Activated CD4-positive, alpha-beta T cell treated with anti-CD3 and anti-CD28 coated beads for 4 hours (primary cell): Measurements from ENCODE around the gene SCYL2.
"Not testable (repeated sequence)": the region's sequence is repeated elsewhere in the genome, so short reads cannot be mapped to it uniquely, and the experiment has no call there.

ENCODE experiments used
- DNase-seq, 2 donors: peaks; one replicate each; pipeline ENCODE4 v3.0.0-alpha.2; 2020

The SCYL2 gene

DNA sequence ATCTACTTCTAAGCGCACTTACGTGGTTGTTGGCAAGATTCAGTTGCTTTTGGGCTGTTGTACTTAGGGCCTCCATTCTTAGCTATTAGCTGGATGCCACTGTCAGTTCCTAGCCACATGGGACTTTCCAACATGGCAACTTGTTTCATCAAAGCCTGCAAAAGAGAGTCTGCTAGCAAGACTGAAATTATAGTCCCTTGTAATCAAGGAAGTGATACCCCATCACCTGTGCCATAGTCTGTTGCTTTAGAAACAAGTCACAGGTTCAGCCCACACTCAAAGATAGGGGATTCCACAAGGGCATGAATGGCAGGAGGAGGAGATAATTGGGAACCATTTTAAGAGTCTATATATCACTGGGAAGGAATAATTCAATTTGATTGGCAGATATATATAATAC lies 62.8 kb downstream of the SCYL2 start:
- no peak for DNase-seq

DNA sequence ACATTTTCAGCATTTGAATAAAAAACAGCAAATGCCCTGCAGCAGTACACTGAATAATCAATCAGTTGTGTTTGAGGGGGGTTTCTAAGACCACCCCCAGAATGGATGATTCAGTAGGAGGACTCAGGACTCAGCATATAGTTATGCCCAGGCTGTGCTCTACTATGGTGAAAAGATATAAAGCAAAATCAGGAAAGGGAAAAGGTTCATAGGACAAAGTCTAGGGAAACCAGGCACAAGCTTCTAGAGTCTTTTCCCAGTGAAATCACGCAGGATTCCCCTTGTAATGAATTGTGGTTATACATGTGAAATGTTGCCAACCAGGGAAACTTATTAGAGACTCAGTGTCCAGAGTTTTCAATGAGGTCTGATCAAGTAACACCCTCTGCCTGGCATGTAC lies 64.9 kb downstream of the SCYL2 start:
- no peak for DNase-seq

DNA sequence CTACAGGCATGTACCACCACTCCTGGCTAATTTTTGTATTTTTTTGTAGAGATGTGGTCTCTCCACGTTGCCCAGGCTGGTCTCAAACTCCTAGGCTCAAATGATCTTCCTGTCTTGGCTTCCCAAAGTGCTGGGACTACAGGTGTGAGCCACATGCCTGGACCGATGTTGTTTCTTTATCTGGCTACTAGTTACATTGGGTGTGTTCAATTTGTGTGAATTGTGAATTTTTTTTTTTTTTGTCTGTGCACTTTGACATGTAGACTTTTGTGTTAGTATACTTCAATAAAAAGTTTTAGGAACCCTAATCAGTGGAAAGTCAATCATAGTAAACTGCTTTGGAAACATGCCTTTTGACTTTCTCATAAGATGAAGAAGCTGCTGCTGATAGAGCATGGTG lies 65.9 kb downstream of the SCYL2 start:
- DNase-seq, result no peak

DNA sequence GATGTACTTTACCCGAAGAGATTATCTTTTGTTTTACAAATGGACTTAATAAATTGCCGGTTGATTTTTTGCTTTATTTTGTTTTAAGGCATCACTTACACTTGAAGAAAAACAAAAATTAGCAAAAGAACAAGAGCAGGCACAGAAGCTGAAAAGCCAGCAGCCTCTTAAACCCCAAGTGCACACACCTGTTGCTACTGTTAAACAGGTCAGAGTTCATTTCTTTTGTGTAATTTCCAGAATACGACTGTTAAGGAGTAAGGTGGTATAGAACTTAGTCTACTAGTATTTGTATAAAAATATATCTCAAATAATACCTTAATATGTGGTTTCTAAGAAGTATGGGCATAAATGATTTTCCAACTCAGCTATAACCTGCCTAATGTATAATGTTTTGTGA lies 70.3 kb downstream of the SCYL2 start:
- no peak for DNase-seq

DNA sequence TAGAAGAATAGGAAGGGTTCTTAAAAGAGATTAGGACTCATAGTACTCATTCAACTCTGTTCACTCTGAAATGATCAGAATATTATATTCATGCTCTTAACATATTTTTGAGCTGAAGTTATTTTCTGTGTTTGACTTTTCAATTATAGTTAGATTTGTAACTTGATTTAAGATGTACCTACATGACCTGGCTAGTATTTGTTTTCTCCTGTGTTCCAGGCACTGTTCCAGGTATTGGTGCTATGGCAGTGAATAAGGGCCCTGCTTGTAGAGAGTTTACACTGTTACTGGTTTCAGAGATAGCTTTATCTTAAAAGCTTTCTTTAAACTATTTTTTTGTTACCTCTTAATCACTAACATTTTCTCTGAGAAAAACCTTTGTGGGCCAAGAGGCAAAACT lies 70.8 kb downstream of the SCYL2 start:
- DNase-seq, result no peak

DNA sequence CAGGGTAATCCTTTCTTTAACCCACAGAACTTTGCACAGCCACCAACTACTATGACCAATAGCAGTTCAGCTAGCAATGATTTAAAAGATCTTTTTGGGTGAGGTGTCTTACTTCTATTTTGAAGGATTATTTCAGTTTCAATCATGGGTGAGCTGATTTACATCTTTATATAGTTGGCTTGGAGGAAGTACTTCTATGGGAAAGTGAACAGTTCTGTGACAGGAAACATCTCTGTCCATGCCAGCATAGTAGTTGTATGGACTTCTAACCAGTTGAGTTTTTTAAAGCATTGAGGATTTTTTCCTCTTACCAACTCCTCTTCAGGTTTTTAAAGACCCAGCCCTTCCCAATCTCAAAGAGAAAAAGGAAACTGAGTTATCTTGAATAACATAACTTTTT lies 72.1 kb downstream of the SCYL2 start:
- no peak for DNase-seq

- DNase-seq, result not testable (repeated sequence)
Measured at GRCh38 chr12:100342897-100343296, 75.9 kb downstream of the SCYL2 start.

DNA sequence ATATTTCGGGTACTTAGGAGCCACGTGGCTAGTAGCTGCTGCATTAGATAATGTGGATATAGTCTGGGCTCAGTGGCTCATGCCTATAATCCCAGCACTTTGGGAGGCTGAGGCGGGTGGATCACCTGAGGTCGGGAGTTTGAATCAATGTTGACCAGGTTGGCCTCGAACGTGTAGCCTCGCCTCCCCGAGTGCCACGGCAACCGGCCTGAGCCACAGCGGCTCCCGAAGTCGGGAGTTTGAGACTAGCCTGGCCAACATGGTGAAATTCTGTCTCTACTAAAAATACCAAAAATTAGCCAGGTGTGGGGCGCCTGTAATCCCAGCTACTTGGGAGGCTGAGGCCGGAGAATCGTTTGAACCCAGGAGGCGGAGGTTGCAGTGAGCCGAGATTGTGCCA lies 77.4 kb downstream of the SCYL2 start:
- not testable (repeated sequence) for DNase-seq

- DNase-seq, result no peak
Measured at GRCh38 chr12:100345020-100345767, 78.2 kb downstream of the SCYL2 start.

DNA sequence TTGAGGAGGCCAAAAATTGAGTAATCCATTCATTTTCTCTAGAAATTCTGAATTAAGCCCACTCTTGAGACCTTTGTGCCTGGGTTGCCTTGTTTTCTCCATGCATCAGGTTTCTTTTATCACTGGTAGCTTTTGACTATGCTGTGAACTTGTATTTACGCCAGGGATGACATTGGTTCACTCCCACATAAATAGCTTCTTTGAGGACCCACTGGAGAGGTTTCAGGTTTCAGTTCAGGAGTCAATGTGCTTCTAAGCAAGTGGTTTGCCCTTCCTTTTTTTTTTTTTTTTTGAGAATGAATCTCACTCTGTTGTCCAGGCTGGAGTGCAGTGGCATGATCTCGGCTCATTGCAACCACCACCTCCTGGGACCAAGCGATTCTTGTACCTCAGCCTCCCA lies 79.7 kb downstream of the SCYL2 start:
- no peak for DNase-seq

GRCh38 chr12:100348657-100349454 lies 81.9 kb downstream of the SCYL2 start:
- no peak for DNase-seq

DNA sequence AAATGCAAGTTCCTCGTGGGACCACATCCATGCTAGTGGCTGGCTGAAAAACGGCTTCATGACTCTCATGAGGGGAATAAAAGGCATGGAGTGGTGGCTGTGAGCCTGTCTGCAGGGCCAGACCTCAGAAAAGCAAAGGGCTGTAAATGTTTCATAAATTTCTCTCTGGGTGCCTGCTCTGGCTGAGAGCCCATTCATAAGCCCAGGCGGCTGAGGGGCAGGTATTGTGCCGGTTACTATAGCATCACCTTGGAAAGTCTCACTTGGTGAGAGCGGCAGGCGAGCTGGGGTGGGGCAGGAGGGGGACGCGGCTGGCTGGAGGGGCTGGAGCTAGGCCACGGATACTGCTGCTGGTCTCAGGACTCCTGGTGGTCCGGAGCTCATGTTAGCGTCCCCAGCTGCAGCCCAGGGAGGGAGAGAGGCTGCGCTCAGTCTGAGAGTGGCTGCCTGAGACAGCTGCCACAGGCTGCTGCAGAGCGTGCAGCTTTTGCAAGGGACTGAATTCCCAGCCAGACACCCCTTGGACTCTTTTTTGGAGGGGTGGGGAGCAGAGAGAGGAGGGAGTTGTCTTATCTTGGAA lies 89.8 kb downstream of the SCYL2 start, which contains the start of gene SLC17A8:
SLC17A8 (plus strand) TSS at position 431 of the 580 bp plus-strand sequence. CDS start 318 bp downstream, outside the sequence.
- no peak for DNase-seq

DNA sequence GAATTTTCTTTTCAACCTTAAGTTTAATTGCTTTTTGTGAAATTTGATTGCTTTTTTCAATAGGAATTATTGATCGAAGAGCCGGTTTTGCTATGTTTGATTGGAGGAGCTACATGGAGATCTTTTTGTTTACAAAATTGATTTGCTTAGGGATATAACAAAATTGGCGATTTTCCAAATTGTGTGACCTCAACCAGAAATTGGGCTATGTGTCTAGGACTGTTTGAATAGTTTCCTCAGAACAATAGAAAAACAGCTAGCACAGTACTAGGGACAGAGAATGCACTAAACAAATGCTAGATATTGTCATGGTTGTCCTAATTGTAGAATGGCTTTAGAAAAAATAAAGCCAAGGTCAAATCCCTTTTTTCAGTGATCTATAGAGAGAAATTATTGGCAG lies 92.3 kb downstream of the SCYL2 start:
- DNase-seq, result no peak

DNA sequence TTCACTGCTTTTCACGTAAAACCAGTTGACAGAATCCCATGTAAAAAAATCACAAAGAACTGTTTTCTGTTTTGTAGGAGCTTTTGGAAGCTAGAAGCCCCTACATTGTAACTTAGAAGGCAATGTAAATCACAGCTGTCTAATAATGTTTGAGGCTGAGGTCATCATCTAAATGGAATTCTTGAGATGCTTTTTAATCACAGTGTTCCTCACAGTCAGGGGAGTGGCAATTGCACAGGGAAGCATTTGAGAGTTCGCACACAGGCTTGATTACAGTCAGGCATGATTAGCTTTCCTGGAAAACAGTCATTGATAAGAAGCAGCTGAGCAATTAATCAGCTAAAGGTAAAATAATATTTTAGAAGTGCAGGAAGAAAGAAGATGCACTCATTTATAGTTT lies 92.8 kb downstream of the SCYL2 start:
- no peak for DNase-seq

GRCh38 chr12:100360450-100360849 lies 93.5 kb downstream of the SCYL2 start:
- no peak for DNase-seq

DNA sequence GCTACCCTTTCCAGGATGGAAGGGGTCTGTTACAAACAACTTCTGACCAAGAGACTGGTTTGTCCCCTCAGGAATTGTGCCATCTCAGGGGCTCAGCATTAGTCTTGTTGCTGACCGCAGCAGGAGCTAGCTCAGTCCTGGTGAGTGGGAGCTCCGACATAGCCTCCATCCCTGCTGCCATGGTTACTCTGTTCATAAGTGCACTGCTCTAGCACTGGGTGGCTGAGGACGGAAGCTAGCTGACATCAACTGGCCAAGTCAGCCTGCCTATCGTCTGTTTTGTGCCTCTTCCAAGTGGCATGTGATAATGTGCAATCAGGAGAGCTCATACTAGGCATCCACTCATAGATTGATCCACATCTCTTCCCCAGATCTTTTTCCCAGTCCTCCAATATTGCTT lies 97.3 kb downstream of the SCYL2 start:
- no peak for DNase-seq

DNA sequence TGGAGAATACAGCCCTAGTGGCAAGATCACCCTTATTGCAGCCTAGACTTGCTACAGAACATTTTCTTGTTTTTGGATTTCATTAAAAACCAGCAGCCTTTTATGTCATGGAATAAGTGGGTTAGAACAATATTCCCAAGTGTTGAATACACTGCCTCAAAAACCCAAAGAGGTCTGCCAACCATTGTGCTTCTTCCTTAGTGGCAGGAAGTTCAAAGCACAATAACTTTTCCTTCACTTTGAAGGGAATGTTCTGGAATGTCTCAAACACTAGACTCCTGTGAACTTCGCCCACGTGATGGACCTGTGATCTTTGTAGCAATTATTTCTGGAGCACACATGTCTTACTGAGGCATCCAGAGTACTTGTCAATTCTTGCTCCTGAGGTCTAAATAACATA lies 98.4 kb downstream of the SCYL2 start:
- DNase-seq, result no peak

- DNase-seq, result no peak
Measured at GRCh38 chr12:100368066-100368465, 101.1 kb downstream of the SCYL2 start.

DNA sequence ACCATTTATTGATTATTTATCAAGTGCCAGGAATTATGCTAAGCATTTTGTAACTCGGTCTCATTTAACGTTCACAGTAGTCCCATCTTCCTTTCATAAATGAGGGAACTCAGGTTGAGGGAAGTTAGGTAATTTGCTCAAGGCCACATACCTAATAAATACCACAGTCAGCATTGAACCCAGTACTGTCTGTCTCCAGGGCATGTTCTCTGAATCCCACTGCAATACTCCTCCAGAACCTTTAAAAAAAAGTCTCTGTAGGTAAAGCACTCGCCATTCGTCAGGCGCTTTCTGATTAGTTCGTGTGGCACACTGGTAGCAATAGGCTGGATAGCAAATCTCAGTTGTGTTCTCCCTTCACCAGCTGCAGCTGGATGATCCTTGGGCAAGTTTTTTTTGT lies 104.2 kb downstream of the SCYL2 start:
- no peak for DNase-seq

DNA sequence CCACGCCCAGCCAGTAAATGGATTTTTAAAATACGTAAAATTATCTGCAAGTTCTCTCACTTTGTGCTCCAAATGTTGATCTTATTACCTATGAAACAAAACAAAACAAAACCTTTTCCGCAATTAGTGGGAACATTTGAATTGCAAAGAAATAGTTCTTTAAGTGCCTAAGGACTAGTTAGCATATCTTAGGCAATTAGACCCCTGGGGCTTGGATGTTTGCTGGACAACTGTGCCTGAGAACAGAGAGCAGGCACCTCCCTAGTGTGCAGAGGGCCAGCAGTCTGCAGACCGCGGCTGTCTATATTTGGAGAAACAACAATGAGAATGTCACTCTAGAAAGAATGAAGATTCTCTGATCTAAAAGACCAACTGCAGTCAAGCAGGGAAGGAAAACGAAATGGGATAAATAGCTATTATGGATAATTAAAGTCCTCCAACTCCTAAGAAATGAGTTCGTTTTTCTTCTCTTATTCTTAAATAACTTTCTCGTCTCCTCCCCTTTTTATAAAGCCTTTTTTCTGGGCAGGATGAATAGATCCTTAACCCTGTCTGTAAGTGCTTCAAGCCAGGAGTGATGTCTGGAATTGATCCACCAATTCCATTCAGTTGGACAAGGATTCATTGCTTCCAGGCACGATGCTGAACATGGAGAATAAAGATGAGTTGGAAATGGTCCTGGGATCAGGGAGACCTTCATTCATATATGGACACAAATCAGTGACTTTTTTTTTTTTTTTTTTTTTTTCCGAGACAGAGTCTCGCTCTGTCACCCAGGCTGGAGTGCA lies 106.1 kb downstream of the SCYL2 start:
- no peak for DNase-seq

DNA sequence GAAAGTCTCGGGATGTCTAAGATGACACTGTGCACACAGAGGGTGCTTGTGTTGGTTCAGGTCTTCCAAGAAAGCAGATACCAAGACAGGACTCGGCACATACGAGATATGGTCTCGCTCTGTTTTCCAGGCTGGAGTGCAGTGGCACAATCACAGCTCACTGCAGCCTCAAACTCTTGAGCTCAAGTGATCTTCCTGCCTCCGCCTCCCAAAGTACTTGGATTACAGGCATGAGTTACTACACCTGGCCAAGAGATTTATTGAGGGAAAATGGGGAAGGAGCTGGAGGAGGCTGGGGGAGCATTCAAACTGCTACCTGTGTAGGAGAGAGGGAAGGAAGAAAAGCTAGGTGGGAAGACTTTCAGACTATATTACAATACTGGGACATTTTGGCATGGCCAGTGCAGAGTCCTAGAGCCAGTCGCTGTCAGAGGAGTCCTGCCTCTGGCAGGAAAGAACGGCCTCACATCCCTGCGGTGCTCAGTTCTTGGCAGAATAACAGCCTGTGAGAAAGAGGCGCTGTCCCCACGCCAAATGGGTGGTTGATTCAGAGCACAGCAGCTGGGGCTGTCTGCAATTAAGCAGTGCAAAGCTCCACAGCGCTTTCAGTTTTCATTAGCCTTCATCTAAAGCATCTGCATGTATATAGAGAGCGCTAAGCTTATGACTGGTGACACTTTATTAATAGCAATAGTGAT lies 108.2 kb downstream of the SCYL2 start:
- DNase-seq, result no peak

GRCh38 chr12:100376161-100376560 lies 109.2 kb downstream of the SCYL2 start:
- DNase-seq, result no peak

DNA sequence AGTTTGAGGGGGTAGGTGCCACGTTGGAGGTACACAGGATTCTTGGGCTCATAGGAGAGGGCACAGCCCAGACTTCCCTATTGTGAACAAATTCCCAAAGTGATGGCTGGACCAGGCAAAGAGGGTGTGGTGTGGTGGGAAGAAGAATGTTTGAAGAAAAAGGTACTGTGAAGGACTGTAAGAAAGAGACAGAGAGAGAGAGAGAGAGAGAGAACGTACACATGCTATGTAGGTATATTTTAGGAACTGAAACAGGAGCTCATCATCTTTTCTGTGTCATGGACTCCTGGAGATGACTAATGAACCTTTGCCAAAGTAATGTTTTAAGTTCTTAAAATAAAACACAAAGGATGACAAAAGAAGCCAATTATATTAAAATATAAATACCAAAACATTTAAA lies 114.4 kb downstream of the SCYL2 start:
- no peak for DNase-seq
